GM18517 (cell line): Measurements from ENCODE around the gene VTI1A.
"Not testable (repeated sequence)": the region's sequence is repeated elsewhere in the genome, so short reads cannot be mapped to it uniquely, and the experiment has no call there.

Experiments used
- ATAC-seq: cut with Tn5 transposase; IDR thresholded peaks from one replicate; pipeline ENCODE4 v1.9.1; 2021; ENCODE audit warnings: mild to moderate bottlenecking, moderate library complexity; ENCODE audit not compliant: unreplicated experiment

The VTI1A gene

GRCh38 chr10:112584276-112584675, 137.3 kb downstream of the VTI1A start:
- ATAC-seq = no peak

- ATAC-seq = no peak
These were observed 138.1 kb downstream of the VTI1A start for GRCh38 chr10:112585126-112585525.

- ATAC-seq = no peak
These were observed 138.9 kb downstream of the VTI1A start for GRCh38 chr10:112585960-112586359.

GRCh38 chr10:112587729-112588128, 140.7 kb downstream of the VTI1A start:
- no peak for ATAC-seq

GRCh38 chr10:112588225-112588990, 141.4 kb downstream of the VTI1A start:
- no peak for ATAC-seq

GRCh38 chr10:112589081-112589480, 142.1 kb downstream of the VTI1A start:
- ATAC-seq = no peak

- not testable (repeated sequence) for ATAC-seq
These were observed 143.8 kb downstream of the VTI1A start for GRCh38 chr10:112590786-112591185.

- no peak for ATAC-seq
These were observed 146.0 kb downstream of the VTI1A start for GRCh38 chr10:112593023-112593422.

- ATAC-seq = no peak
These were observed 154.4 kb downstream of the VTI1A start for GRCh38 chr10:112601214-112602090.

- ATAC-seq = no peak
These were observed 156.0 kb downstream of the VTI1A start for GRCh38 chr10:112603062-112603461.

- ATAC-seq = no peak
These were observed 158.0 kb downstream of the VTI1A start for GRCh38 chr10:112605063-112605462.

- ATAC-seq = no peak
These were observed 160.5 kb downstream of the VTI1A start for GRCh38 chr10:112607506-112607905.

GRCh38 chr10:112613620-112614019, 166.6 kb downstream of the VTI1A start:
- ATAC-seq = no peak

GRCh38 chr10:112614072-112614471, 167.1 kb downstream of the VTI1A start:
- no peak for ATAC-seq

GRCh38 chr10:112614586-112614985, 167.6 kb downstream of the VTI1A start:
- ATAC-seq = no peak

GRCh38 chr10:112615269-112615668, 168.3 kb downstream of the VTI1A start:
- ATAC-seq = no peak

- no peak for ATAC-seq
These were observed 169.6 kb downstream of the VTI1A start for GRCh38 chr10:112616647-112617046.

- ATAC-seq = no peak
These were observed 171.8 kb downstream of the VTI1A start for GRCh38 chr10:112618814-112619213.

- ATAC-seq = no peak
These were observed 172.5 kb downstream of the VTI1A start for GRCh38 chr10:112619556-112619955.

- ATAC-seq = no peak
These were observed 175.8 kb downstream of the VTI1A start for GRCh38 chr10:112622786-112623185.

GRCh38 chr10:112624546-112625048, 177.6 kb downstream of the VTI1A start:
- no peak for ATAC-seq
